ENCODE results near the gene ALKBH4. TPM values are rescaled to one million over a fixed set of nuclear protein-coding genes. Genes with fewer than 3 reads are reported as not detected.

The ALKBH4 gene
- total and polyA plus RNA-seq, 2 of the 8 experiments (the other 6 are each of a cell fraction or from before 2014, with no cell fraction given) = 10.2 to 16.6 TPM

DNA sequence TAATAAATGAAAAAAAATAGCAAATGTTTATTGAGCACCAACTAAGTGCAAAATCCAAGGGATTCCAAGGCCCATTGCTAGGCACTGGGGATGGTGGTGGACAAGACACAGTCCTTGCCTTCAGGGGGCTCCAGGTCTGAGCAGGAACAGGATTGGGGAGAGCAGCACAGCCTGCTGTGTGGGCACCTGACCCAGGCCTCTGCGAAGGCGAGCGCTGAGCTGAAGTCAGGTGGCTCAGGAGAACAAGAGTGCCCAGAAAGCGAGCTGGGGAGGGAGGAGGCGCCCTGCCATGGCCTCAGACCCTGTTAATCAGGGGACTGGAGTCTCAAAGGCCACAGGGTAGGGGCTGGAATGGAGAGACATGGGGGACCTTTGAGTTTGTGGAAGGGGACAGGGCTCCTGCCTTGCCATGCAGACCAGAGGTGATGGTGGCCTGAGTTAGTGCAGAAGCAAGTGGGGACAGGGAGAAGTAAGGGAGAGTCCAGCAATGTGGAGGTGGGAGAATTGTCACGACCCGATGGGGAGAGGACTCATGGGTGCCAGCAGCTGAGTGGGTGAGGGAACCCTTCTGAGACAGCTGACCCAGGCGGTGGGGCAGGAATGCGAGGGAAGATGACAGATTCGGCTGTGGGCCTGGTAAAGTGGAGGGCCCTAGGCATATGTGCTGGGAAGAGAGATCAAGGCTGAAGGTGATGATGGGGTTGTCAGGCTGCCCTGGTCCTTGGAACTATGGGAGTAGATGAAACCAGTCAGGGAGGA lies 35.3 kb downstream of the ALKBH4 start:
- peaks cover 3 to 4% of the 10 kb centered on the region in 2 experiments for H4K20me1 ChIP-seq (replicated peaks in 1 of 2; ENCODE audit: control insufficient read depth in 1 of 2, insufficient read depth in 2 of 2, low read length in 2 of 2)
- no peak overlapping the region for H2BK20ac ChIP-seq (ENCODE audit: low read length)
- no peak overlapping the region for H3K27ac ChIP-seq (ENCODE audit: low read depth, low read length)
- peak overlapping the region in 1 of 4 experiments; percentile 3; a peak in 1 of 7 replicates for H3K9ac ChIP-seq (replicated peaks in 1 of 4; ENCODE audit: extremely low read depth in 1 of 4, low read depth in 3 of 4, low read length in 3 of 4)
- POLR2A ChIA-PET (ENCODE audit: partially characterized antibody) = interaction anchor here (0.8 to 9.5 kb wide), 4 partner anchors 9 to 17 kb away, joined by 3 to 49 read pairs (median 4); no protein-coding TSS in a partner anchor
- H3K4ac ChIP-seq (replicated peaks; ENCODE audit: insufficient read length, low read depth, low read length) = no peak overlapping the region
- H3K4me3 ChIP-seq (ENCODE audit: extremely low read depth in 1 of 4, insufficient read depth in 2 of 4, low read depth in 3 of 4, low read length in 4 of 4) = no peak overlapping the region
- no peak overlapping the region for H3K18ac ChIP-seq (ENCODE audit: extremely low read depth, low read length)
- H2BK15ac ChIP-seq (ENCODE audit: low read length) = no peak overlapping the region
- WGBS, 2 experiments (ENCODE audit: extremely low coverage in 1 of 2, insufficient coverage in 1 of 2, insufficient read length in 1 of 2, insufficient replicate concordance in 2 of 2, low coverage in 1 of 2, low lambda C conversion rate in 2 of 2, missing lambda C conversion rate in 1 of 2) = 93% methylated on average over 10 of the region's 10 CpGs; no CpG with 5 or more reads in 1 of the 2 experiments
- 0 out of 2 replicates have a peak overlapping the region, but pooled peaks have one; percentile 0 for H2BK12ac ChIP-seq (ENCODE audit: low read depth, low read length)
- no peak overlapping the region for H2AFZ ChIP-seq (ENCODE audit: low read length)
- no peak overlapping the region for H3K23ac ChIP-seq (ENCODE audit: insufficient read length)
- H3K27me3 ChIP-seq (replicated peaks in 1 of 4; ENCODE audit: control insufficient read depth in 3 of 4, extremely low read depth in 1 of 4, insufficient read depth in 3 of 4, low read length in 3 of 4) = no peaks in the 10 kb centered on the region
- H3K56ac ChIP-seq (replicated peaks; ENCODE audit: insufficient read length, low read depth, low read length) = no peak overlapping the region
- H3K4me2 ChIP-seq (ENCODE audit: insufficient read depth in 1 of 2, low read depth in 2 of 2, low read length in 2 of 2) = no peak overlapping the region
- no peak overlapping the region for H2AK5ac ChIP-seq (ENCODE audit: low read depth, low read length)
- no peak overlapping the region for H2BK120ac ChIP-seq (replicated peaks; ENCODE audit: low read depth, low read length)
- peaks cover 0 to 12% (median 5%) of the 10 kb centered on the region in 4 experiments; a peak in 5 of 8 replicates for H3K36me3 ChIP-seq (ENCODE audit: control insufficient read depth in 2 of 4, insufficient read depth in 4 of 4, low read length in 3 of 4)
- no peak overlapping the region for H3K14ac ChIP-seq (ENCODE audit: insufficient read length)
- 0 out of 2 replicates have a peak overlapping the region, but pooled peaks have one; percentile 14 for H4K8ac ChIP-seq (ENCODE audit: extremely low read depth, insufficient read depth, low read length)
- peaks cover 3% of the 10 kb centered on the region; the same call in 1 of the 2 replicates for H3K23me2 ChIP-seq (ENCODE audit: low read depth, low read length)
- CTCF ChIA-PET (ENCODE audit: partially characterized antibody) = interaction anchor here (0.9 to 2.1 kb wide), 3 partner anchors 17 to 24 kb away, joined by 3 to 8 read pairs (median 5); no protein-coding TSS in a partner anchor
- DNase-seq (ENCODE audit: low read depth in 1 of 2, low spot score in 2 of 2) (no peak), FAIRE-seq (no peak)
- no peaks in the 10 kb centered on the region for H3K9me3 ChIP-seq (ENCODE audit: insufficient read depth in 2 of 2, low read depth in 1 of 2, low read length in 1 of 2)
- peaks cover 0 to 14% (median 5%) of the 10 kb centered on the region in 4 experiments; a peak in 5 of 7 replicates for H3K4me1 ChIP-seq (replicated peaks in 1 of 4; ENCODE audit: control insufficient read depth in 3 of 4, insufficient read depth in 4 of 4, low read length in 3 of 4)
- no peaks in the 10 kb centered on the region for H3K79me2 ChIP-seq (ENCODE audit: control insufficient read depth in 1 of 2, insufficient read depth in 2 of 2, low read length in 2 of 2)
- H4K91ac ChIP-seq (replicated peaks; ENCODE audit: insufficient read length, low read length) = no peak overlapping the region
- no peaks in the 10 kb centered on the region for H3K79me1 ChIP-seq (ENCODE audit: low read depth, low read length)
- no peak overlapping the region for H2BK5ac ChIP-seq (ENCODE audit: low read depth, low read length)
- no peak overlapping the region for H4K5ac ChIP-seq (ENCODE audit: insufficient read length, low read depth, low read length)
- TF ChIP-seq JUND (IDR thresholded peaks at IDR 0.05; ENCODE audit: low read length) = no peak
- TF ChIP-seq, protein P1, sequence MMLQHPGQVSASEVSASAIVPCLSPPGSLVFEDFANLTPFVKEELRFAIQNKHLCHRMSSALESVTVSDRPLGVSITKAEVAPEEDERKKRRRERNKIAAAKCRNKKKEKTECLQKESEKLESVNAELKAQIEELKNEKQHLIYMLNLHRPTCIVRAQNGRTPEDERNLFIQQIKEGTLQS (IDR thresholded peaks at IDR 0.05; ENCODE audit: insufficient read depth, low read depth, low read length) = no peak
- TF ChIP-seq, protein P2, sequence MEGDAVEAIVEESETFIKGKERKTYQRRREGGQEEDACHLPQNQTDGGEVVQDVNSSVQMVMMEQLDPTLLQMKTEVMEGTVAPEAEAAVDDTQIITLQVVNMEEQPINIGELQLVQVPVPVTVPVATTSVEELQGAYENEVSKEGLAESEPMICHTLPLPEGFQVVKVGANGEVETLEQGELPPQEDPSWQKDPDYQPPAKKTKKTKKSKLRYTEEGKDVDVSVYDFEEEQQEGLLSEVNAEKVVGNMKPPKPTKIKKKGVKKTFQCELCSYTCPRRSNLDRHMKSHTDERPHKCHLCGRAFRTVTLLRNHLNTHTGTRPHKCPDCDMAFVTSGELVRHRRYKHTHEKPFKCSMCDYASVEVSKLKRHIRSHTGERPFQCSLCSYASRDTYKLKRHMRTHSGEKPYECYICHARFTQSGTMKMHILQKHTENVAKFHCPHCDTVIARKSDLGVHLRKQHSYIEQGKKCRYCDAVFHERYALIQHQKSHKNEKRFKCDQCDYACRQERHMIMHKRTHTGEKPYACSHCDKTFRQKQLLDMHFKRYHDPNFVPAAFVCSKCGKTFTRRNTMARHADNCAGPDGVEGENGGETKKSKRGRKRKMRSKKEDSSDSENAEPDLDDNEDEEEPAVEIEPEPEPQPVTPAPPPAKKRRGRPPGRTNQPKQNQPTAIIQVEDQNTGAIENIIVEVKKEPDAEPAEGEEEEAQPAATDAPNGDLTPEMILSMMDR (IDR thresholded peaks at IDR 0.05; ENCODE audit: control extremely low read depth in 1 of 3, insufficient read depth in 1 of 3, low read depth in 1 of 3, low read length in 3 of 3) = no peak
- TF ChIP-seq HDAC2 (IDR thresholded peaks at IDR 0.05; ENCODE audit: borderline replicate concordance in 1 of 2, low read depth in 2 of 2, low read length in 2 of 2) = no peak
- no peak for TF ChIP-seq E2F6 (IDR thresholded peaks at IDR 0.05)
- TF ChIP-seq HDAC6 (IDR thresholded peaks at IDR 0.05; ENCODE audit: low read depth, low read length) = no peak
- TF ChIP-seq BRCA1 (IDR thresholded peaks at IDR 0.05; ENCODE audit: low read depth, low read length) = no peak
